ENCODE data around the gene SLC29A3.

GRCh38 chr10:71323407-71323806, 4.3 kb downstream of the SLC29A3 start:
- TF ChIP-seq CTCF (conservative IDR thresholded peaks at IDR 0.05; ENCODE audit: low read depth, low read length) (no peak), EZH2 (IDR thresholded peaks at IDR 0.05; ENCODE audit: low read length, unreplicated experiment) (no peak), EZH2phosphoT487 (IDR thresholded peaks at IDR 0.05; ENCODE audit: borderline replicate concordance, low read length) (no peak)
